Esophagus squamous epithelium (tissue), 5 donors: ENCODE measurements around the gene TNFRSF18. TPM values are rescaled to one million over a fixed set of nuclear protein-coding genes. Genes with fewer than 3 reads are reported as not detected.
A peak's percentile ranks its signal among the peaks of the same experiment; 100 is the strongest.

Experiments
- DNase-seq: peaks from one replicate; lab custom pipeline; 2025; lab: John Stamatoyannopoulos, UW
- H3K27ac ChIP-seq, 4 donors: fragments of 200-600 bp; sonication (generic); one replicate each; pipeline ENCODE4 v1.5.1; 2016 to 2019; ENCODE audit warnings: mild to moderate bottlenecking in 1 of 4
- H3K27me3 ChIP-seq, 4 donors: fragments of 200-600 bp; sonication (generic); 1 replicate in 3 of 4; 2 replicates in 1 of 4; pipeline versions ENCODE4 v1.5.1 to v1.6.0; 2017 to 2021; ENCODE audit warnings: antibody characterized with exemption in 1 of 4
- H3K36me3 ChIP-seq, 3 donors: fragments of 200-600 bp; sonication (generic); one replicate each; pipeline ENCODE4 v1.5.1; 2016 to 2019
- H3K4me1 ChIP-seq, 3 donors: fragments of 200-600 bp; sonication (generic); one replicate each; pipeline ENCODE4 v1.5.1; 2017 to 2019
- H3K4me3 ChIP-seq, 4 donors: fragments of 200-600 bp; sonication (generic); 1 replicate in 3 of 4; 2 replicates in 1 of 4; pipeline ENCODE4 v1.5.1; 2016 to 2019; ENCODE audit warnings: mild to moderate bottlenecking in 2 of 4, moderate library complexity in 1 of 4
- H3K9me3 ChIP-seq, 3 donors: fragments of 200-600 bp; sonication (generic); one replicate each; pipeline ENCODE4 v1.5.1; 2016 to 2019
- CTCF ChIP-seq, 6 experiments: fragments of 450-650 bp in 4 of 6; fragments of 200-600 bp in 2 of 6; sonication (generic) in 2 of 6; IDR thresholded peaks; one replicate each; pipeline ENCODE4 v1.5.1; 2016 to 2019; ENCODE audit warnings: antibody characterized with exemption in 6 of 6, mild to moderate bottlenecking in 4 of 6, moderate library complexity in 4 of 6
- POLR2A ChIP-seq, 4 donors: fragments of 450-650 bp; IDR thresholded peaks; one replicate each; pipeline ENCODE4 v1.6.1; 2017; ENCODE audit warnings: antibody characterized with exemption in 4 of 4, mild to moderate bottlenecking in 4 of 4, moderate library complexity in 3 of 4
- WGBS, 2 donors: methylation state at CpG; one replicate each; pipeline ENCODE4 v1.1.5; 2018; 5-methylcytosine and 5-hydroxymethylcytosine counted together
- intact Hi-C: fragments of 100-400 bp; cut with DNase I; formaldehyde crosslinking; loops from one replicate; pipeline ENCODE4 v1.15.0; 2022
- total RNA-seq, 4 donors: library from RNA; depleted of rRNA; stranded (reverse); fragments of >200 nt; gene quantifications; one replicate each; pipeline ENCODE4 v1.1.0, GENCODE V29; 2016
- donor health status: DM: yes; HTN: yes; CAD: no.

Gene TNFRSF18
- total RNA-seq, 4 donors from 2014 or later: 2.0 to 21.0 (median 2.8) TPM

GRCh38 chr1:1218524-1219200 lies 12.3 kb upstream of the TNFRSF18 start:
- H3K27me3 ChIP-seq: no peaks in the 10 kb centered on the region
- H3K27ac ChIP-seq: no peak overlapping the region
- TF ChIP-seq POLR2A (IDR thresholded peaks at IDR 0.05) (no peak), CTCF (IDR thresholded peaks at IDR 0.05) (no peak)
- no peaks in the 10 kb centered on the region for H3K9me3 ChIP-seq
- peaks cover 31 to 82% (median 33%) of the 10 kb centered on the region in 3 donors for H3K36me3 ChIP-seq
- intact Hi-C loops: no loop called here
- H3K4me1 ChIP-seq: peaks cover 2 to 37% (median 13%) of the 10 kb centered on the region in 3 donors
- H3K4me3 ChIP-seq: no peak overlapping the region
- DNase-seq: no peak
- WGBS, 2 donors: 86 to 87% methylated on average over 6 to 9 of the region's 36 CpGs

GRCh38 chr1:1217621-1218523 lies 11.5 kb upstream of the TNFRSF18 start:
- TF ChIP-seq CTCF (IDR thresholded peaks at IDR 0.05) (no peak), POLR2A (IDR thresholded peaks at IDR 0.05) (no peak)
- 64 to 76% methylated on average over 18 of the region's 52 CpGs for WGBS, 2 donors
- Histone ChIP-seq H3K36me3 (peaks cover 24 to 74% (median 25%) of the 10 kb centered on the region in 3 donors), H3K27me3 (no peaks in the 10 kb centered on the region), H3K4me1 (peaks cover 10 to 44% (median 17%) of the 10 kb centered on the region in 3 donors), H3K27ac (peak overlapping the region in 2 of 4 donors; percentile 48 to 59), H3K9me3 (no peaks in the 10 kb centered on the region), H3K4me3 (no peak overlapping the region)
- DNase-seq: no peak
- intact Hi-C loops: no loop called here

GRCh38 chr1:1216770-1217620 lies 10.6 kb upstream of the TNFRSF18 start:
- Histone ChIP-seq H3K27ac (peak overlapping the region in 3 of 4 donors; percentile 28 to 59 (median 48)), H3K36me3 (peaks cover 16 to 65% (median 17%) of the 10 kb centered on the region in 3 donors)

More at GRCh38 chr1:1216770-1217620, 10.6 kb upstream of the TNFRSF18 start:
- Histone ChIP-seq H3K27me3 (no peaks in the 10 kb centered on the region), H3K9me3 (no peaks in the 10 kb centered on the region), H3K4me3 (no peak overlapping the region), H3K4me1 (peaks cover 10 to 48% (median 17%) of the 10 kb centered on the region in 3 donors)
- TF ChIP-seq POLR2A (IDR thresholded peaks at IDR 0.05) (no peak), CTCF (IDR thresholded peaks at IDR 0.05) (no peak)
- 84 to 92% methylated on average over 18 to 50 of the region's 74 CpGs for WGBS, 2 donors
- no peak for DNase-seq
- intact Hi-C loops: no loop called here
